ENCODE results near the gene PDE4D.

Gene PDE4D

DNA sequence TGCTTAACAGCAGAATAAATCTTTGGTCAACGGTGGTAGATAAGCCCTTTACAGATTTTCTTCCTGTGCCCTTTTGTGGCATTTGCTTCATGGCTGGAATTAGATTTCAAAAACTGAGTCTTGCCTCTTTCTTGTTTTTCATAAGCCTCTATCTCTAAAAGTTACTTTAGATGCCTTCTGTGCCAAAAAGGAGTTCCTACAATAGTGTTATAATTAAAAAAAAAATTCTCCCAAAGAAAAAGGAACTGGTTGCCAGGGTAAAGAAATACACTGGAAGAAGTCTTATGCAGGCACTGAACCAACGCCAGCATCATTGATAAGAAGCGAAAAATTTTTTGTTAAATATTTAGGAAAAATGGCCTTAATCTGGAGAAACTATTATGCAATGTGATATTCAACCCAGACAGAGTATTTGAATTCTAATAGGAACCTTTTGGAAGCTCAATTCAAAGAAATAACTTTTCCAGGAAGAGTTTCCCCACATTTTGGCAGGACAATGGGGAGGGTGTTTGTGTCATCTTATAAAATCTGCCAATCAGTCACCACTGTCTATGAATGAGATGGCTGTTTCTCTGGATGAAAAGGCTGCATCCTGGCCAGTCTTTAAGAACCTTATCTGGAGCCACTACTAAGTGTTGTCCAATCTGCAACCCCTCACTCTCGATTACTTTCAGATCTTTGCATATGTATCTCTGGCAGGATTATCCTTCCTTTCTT, 608.1 kb downstream of the PDE4D start:
- no peak for DNase-seq (ENCODE audit: low spot score)

DNA sequence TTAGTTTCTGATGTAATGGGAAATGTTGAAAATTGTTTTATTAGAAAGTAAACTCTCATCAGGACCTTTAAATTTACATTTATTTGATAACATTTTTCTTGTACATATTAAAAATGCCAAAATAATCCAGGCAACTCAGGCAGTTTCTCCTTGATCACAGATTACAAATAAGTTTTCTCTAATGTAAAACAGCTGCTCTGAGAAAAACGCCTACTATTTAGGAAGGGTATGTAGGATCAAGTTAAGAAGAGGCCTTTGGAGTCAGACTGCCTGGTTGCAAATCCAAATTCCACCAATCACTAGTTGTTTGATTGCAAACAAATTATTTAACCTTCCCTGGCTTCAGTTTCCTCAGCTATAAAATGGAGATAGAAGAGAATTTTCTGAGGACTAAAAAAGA, 610.8 kb downstream of the PDE4D start:
- no peak for DNase-seq (ENCODE audit: low spot score)

DNA sequence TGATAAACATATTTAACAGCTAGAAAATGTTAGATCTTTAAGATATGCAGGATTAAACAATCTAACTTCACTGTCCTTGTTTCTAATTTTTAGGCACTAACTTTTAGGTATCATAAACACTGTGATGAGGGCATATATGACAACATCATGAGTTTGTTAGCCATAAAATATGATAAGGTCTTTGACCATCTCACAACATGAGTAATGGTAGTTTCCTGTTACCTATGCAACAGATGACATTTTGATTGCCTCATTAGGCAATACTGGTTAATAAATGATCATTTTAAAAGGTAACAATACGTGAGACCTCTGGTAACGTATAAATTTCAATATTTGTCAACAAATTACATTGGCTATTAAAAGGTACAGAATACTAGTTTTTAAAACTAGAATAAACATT, 613.5 kb downstream of the PDE4D start:
- DNase-seq (ENCODE audit: low spot score) = no peak

DNA sequence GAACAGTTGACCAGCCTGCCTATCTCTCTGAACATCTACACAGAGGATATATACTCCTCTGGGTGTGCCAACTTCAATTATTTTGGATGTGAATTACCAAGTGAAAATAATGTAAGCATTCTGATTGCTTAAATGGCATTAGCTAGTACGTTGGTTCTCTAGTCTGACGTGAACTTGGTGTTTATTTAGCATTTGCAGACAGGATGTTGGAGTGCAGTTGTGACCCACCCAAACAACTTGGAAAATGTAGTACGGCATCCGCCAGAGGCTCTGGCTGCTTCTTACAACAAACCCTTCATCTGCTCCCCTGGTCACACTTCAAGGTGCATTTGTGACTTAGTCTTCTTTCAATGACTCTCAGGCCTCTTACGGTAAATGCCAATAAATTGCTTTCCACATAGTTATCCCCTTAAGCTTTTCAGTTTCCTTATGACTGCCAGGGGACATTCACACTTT, 616.6 kb downstream of the PDE4D start:
- DNase-seq (ENCODE audit: low spot score) = no peak

DNA sequence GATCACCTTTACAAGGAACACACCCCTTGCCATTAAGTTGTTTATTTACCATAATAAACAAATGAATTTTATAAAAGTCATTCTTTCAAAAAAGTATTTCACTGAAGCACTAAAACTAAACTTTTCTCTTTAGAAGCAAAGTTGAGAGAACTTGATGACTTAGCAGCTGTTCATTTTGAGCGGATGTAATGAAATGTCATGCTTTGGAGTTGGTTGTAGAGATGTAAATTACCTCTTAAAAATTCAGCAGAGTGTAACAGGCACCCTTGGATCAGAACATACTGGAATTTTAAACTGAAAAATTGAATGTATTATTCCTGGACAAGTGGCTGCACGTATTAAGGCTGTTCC, 617.2 kb downstream of the PDE4D start:
- DNase-seq (ENCODE audit: low spot score) = no peak

DNA sequence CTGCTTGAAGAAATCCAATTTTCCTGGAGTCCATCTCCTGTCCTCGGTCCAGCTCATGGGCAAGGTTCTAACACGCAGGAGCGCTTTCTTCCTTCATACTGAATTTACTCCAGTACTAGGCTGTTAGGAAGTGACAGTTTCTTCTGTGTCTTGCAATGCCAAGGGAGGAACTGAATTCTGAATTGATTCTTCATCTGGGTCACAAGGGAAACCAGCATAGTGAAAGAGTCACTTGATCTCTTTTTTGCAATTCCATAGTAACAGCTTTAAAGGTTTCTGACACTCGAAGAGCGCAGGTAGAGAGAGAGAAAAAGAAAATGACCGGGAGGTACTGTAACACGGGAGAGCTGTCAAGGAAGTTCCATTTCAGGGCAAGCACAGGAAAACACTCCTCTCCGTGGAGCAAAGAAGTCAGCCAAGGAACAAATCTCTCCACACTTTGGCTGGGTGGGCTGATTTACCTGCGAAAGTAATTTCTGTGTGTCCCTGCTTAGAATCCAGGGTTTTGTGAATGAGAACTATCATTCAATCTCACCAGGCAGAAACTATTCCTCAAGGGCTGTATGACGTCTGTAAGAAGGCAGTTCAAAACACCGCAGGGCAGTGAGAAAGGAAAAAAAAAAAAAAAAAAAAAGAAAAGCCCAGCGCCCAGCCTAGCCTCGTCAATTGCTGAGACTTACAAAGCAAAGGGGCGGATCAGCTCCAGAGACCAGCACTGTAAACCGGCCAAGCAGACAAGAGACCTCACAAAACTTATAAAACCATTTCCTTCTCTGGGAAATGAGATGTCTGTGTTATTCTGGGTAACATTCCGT, 617.8 kb downstream of the PDE4D start:
- DNase-seq (ENCODE audit: low spot score) = no peak

DNA sequence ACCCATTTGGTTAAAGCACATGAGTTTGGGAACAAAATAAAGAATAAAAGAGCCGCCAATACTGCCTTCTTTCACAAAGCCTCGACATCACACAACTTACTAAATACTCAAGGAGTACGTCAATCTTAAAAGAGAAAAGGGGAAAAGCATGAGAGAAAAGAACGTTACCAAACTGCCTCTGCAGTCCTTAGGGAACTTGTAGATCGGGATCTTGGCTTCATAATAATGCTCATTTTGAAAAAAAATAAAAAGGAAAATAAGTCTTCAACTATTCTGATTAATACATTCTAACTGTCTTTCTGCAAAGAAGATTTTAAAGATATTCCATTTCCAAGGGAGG, 618.4 kb downstream of the PDE4D start:
- no peak for DNase-seq (ENCODE audit: low spot score)

DNA sequence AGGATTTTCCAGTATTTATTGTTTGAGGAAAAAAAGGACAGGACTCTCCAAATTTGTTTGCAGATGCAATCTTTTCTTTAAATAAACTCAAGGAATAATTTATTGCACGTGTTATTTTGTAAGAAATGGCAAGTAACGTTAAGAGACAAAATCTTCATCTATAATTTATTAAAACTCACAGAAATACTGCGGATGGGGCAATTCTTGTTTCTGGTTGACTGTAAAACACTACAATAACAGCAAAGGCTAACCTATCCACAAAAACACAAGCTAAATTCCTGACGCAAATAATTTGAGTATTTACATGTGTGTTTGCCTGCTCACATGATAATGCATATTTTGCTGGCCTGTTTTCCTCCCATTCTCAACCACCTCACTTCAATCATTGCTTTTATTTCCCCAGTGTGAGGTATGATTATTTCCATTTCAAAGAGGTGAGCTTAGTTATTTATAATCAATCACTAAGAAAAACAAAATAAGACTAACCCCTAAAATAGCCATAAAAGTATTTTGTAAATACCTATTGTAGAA, 619.4 kb downstream of the PDE4D start:
- DNase-seq (ENCODE audit: low spot score) = no peak

DNA sequence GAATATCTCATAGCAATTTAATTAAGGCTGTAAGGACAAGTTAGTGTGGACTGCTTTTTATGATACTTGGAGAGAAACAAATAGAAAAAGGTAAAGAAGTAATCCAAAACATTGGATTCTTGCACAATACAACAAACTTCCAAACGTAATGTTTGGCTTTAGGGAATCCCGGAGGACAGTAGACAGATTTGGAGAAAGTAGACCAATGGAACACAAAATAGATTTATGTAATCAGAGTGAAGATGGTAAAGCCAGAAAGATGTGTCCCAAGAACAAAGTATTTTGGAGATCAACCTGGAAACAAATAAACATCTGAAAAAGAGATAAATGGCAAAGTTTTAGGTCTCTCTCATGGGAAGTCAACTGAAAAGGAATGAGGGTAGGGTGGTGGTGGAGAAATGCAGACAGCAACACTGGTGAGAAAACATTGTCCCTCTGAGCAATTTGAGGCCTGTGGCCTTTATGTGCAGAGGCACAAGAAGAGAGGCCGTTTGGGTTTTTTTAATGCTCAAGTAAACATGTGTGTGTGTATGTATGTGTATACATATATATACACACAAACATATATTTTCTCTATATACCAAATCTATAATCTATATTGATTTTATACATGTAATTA, 620.6 kb downstream of the PDE4D start:
- DNase-seq (ENCODE audit: low spot score) = no peak

DNA sequence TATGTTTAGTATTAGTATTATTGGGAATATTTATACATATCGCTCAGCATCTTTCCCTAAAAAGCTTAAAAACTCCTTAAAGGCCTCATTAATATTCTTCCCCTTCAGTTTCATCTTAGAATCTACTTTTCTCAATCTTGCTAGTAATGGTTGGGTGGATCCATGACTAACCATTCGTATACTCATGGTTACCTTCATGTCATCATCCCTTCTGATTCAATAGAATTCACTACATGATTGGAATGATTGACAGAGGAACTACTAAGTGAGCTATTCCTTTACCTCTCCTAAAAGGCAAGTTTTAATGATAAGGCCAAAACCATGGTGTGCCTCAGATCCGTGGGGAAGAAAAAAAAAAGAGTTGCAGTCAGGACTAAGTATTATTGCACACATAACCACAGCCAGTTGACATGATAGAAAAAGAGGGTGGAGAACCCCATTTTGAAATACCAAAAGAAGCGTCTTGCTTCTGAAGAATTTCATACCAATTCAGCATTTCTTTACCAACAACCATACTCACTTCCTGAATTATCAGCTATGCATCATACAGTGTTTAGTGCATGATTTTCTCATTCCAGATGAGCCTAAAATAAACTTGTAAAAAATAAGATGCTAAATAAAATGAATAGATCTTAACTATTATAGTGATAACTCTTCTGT, 624.6 kb downstream of the PDE4D start:
- DNase-seq (ENCODE audit: low spot score) = no peak

DNA sequence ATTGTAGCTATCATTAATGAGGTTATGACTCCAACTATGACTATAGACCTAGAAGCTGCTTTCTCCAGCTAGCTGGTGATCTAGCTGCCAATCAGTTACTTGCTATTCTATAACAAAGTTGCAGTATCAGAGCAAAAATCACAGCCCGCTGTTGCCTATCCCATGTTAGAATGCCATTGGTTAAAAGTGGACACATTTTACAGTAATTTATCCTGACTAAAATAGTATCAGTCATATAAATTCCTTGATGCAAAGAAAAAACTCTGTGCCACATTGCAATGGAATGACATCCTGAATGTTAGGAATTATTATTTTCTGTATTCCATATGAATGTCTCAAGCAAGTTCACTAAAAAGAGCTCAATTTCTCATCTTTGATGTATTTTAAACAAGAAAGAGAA, 626.5 kb downstream of the PDE4D start:
- DNase-seq (ENCODE audit: low spot score) = no peak

DNA sequence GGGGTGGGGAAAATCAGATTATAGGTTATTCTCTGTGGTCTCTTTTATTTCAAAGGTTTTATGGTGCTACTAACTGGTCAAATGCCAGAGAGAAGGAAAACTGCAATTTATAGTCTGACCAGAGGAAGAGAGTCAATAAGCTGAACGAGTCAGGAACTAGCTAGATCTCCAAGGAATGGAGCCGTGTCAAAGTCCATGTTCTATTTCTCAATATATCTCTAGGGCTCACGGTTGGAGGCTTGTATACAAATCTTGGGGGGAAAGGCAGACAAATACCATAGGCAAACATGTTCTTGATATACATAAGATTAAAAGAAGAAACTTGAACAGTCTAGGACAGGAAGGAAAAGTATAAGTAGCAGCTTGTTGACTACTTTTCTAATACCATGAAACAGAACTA, 627.1 kb downstream of the PDE4D start:
- DNase-seq (ENCODE audit: low spot score) = no peak

DNA sequence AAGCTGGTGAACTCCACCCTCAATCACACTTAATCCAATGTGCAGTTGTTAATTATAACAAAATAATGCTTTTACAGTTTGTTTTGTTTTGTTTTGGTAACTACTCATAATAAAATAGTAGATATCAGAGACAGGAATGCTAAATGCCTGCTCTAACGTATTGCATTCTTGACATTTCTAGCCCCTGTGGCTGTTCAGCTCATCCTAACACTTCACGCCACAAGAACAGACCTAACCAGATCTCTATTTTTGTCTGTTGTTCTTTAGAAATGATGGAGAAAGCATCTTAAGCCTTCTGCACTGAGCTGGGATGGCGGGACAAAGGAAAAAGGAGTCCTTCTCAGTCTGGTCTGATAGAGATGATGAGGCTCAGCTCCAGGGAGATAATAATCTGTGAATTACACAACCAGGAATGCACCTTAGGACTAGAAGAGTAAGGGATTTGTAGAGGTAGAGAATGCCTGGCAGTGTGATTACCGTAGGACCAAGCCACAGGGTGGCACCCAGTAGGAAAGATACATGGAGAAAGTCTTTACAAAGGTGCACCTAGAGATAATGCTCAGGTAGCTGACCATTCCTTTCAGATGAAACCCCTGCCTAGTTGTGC, 628.8 kb downstream of the PDE4D start:
- no peak for DNase-seq (ENCODE audit: low spot score)

DNA sequence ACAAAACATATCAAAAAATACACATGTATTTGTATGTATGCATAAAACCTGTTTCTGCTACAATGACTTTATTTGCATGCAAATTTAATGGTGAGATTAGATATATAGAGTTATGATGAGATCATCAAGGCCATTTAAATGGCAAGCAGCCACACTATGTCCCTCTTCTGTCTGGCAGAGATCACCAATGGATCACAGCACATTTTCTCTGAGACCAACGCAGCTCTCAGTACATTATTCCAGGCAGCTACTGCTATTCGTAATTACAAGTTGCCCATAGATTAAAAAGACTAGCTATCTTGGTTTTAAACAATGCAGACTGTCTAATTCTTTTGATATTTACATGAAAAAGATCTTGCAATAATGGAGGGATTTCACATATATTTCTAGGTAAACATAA, 629.5 kb downstream of the PDE4D start:
- DNase-seq (ENCODE audit: low spot score) = no peak

DNA sequence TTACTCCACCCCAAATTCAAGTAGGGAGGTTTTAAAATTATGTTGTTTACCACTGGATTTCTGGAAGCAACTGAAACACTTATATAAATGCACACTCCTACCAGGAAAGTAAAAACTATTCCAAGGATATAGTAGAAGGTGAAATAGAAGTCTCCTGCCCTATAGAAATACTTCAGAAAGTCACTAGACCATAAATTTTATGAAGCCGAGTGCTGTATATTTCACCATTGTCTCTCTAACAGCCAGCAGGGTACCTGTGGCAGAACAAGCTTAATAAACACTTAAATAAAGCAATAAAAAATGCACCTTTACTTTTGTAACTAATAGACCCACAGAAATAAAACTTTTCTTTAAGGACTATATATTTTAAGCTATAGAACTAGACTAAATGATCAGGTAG, 631.6 kb downstream of the PDE4D start:
- DNase-seq (ENCODE audit: low spot score) = no peak

DNA sequence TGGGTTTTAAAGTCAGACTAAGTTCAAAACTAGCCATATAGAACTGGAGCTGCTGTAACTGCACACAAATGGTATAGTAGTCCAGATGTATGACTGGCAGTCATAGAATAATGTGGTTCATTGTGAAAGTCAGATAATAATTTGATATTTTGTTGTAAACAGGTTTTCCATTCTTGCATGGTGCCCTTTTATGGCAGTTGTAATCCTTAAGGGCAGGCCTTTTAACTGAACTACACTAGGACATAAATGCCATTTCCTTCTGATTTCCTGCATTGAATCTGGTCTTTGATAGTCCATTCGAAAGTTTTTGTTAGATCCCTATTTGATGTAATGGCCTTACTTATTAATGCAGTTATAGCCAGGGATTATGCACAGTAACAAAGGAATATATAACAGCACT, 632.6 kb downstream of the PDE4D start:
- DNase-seq (ENCODE audit: low spot score) = no peak

DNA sequence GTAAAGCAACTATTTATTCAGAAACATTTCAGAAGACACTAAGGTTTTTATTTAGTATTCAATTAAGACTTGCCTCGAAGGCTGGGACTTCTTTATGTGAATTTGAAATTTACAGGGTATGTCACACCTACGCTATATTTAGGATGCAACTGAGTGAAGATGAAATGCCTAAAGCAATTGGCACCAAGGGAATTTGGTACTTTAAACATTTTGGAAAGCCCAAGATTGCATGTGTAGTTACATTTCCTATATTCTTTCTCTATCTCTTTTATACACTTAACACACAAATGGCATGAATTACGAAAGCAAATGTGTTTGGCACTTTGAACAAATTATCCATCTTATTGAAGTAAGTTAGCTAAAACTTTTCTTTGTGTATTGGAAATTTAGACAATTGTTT, 633.3 kb downstream of the PDE4D start:
- no peak for DNase-seq (ENCODE audit: low spot score)

DNA sequence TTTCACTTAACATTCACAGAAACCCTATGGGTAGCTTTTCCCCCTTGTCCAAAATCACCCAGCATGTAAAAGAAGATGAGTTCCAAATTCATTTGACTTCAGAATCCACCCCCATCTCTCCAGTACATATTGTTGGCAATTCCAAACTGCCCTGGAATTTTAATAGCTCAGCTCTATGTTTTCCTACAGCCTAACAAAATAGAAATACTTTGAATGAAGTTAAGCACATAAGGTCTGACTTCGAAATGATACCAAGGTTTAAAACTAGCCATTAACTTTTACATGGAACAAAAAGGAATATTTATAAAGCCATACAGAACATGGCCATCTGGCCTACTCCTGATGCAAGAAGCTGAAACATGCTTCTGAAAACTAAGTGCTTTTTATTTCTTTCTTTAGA, 634.3 kb downstream of the PDE4D start:
- DNase-seq (ENCODE audit: low spot score) = no peak

DNA sequence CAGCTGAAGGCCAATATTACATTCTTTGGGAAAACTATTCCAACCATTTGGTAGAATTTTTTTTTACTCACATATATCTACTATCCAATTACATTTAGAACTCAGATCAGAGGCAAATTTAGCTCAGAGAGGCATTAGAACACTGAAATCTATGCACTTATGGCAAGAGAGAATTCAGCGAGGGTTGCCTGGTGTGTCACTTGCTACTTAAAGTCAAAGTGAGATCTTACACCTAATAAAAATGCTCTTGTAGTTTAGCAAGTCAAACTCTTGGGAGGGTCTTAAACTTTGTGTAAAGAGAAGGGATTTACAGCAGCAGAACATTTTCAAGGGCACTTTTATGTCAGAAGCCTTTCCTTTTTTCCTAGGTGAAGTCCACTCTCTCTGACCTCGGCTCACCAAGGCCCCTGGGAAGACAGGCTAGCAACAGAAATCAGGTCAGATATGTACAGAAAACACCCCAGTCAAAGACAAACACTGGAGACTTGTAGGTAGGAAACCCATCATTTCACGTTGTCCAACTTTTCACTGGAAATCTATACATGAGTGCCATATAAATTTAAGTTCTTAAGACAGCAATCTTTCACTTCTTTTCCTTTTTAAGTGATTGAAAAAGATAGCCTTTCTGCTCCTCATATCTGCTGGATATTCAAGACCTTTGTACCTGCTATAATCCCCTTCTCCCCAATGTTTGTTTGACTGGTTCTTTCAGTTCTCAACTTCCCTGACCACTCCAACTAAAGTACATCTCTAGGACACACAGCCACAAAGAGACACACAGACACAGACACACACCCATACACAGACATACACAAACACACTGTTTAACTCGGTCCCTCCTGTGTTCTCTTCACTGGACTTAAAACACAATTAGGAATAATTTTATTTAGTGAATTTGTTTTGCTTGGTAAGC, 635.8 kb downstream of the PDE4D start:
- no peak for DNase-seq (ENCODE audit: low spot score)

DNA sequence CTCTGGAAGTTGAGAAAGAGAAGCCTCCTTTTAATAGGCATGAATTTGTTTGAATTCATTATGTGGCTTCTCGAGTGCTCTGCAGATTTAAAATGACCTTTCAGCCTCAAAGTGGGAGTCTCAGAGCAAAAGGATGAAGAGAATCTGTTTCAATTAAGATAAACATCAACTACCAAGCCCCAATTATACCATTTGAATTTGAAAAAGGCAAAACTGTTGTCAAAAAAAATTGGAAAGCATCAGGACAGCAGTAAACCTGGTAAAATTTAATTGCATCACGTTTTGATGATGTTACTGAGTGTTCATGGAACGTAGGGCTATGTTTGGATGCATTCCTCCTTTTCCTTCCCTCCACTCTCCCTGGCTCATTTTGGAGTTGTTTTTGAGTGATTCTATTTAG, 637.2 kb downstream of the PDE4D start:
- no peak for DNase-seq (ENCODE audit: low spot score)

DNA sequence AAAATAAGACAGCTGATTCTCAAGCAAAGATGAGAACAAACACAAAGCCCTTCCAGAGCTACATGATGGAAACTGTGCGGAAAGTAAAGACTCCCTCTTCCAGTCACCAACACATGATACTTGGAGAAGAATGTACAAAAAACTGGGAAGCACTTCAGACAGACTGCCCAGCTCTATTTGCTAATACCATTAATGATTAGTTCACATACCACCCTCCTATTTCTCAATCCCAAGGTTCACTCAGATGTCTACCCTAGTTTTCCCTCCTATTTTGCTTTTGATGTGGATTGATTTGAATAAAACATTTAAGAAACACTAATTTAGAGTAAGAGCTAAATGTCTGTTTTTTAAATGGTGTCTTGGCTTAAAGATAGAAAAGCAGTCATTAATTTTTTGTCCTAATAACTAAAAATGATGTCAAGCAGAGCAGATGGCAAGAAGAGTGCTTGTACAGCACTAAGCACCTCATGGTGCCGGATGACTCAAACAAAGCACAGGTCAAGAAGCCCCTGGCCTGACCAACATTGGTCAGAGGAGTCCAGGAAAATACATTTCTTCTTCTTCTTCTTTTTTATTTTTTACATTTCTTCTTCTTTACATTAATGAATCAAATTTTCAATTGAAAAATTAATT, 639.4 kb downstream of the PDE4D start:
- DNase-seq (ENCODE audit: low spot score) = no peak
